ENCODE data around the gene ZSCAN20. TPM values are rescaled to one million over a fixed set of nuclear protein-coding genes. Genes with fewer than 3 reads are reported as not detected.

ZSCAN20 gene
- total and polyA plus RNA-seq, 4 donors, result 0.48 to 2.3 (median 1.3) TPM

DNA sequence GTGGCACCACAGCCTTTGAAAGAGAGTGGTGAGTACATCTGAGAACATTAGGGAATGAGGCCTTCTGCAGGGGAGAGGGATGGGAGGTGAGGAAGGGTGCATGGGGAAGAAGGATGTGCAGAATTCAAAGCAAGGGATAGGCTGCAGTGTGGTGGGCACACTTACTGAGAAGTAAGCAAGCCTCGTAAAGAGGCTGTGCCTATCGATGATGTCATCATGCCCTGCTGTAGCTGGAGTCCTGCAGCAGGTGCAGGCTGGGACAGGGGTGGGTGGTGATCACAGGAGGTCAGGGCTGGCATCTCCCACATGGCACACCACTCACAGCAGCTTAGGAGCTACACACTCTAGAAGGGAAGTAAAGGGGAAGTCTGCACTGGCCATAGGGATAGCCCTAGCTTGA, 16.2 kb downstream of the ZSCAN20 start:
- Histone ChIP-seq H3K4me3 (ENCODE audit: low read depth in 1 of 3, low read length in 3 of 3) (no peak overlapping the region), H3K27ac (ENCODE audit: low read depth in 1 of 2, low read length in 2 of 2) (no peak overlapping the region), H3K4me1 (ENCODE audit: control insufficient read depth in 4 of 4, insufficient read depth in 4 of 4, low read length in 3 of 4) (no peaks in the 10 kb centered on the region), H3K27me3 (ENCODE audit: control insufficient read depth in 4 of 4, insufficient read depth in 4 of 4, low read length in 3 of 4) (no peaks in the 10 kb centered on the region), H3K9ac (ENCODE audit: low read depth in 1 of 2, low read length in 2 of 2) (no peak overlapping the region), H3K36me3 (ENCODE audit: control insufficient read depth in 4 of 4, insufficient read depth in 3 of 4, low read depth in 1 of 4, low read length in 3 of 4) (peaks cover 4 to 42% (median 14%) of the 10 kb centered on the region in 4 donors), H3K9me3 (ENCODE audit: control insufficient read depth in 4 of 4, low read length in 3 of 4) (peaks cover 7 to 17% (median 12%) of the 10 kb centered on the region in 4 donors)
- TF ChIP-seq, protein P1, sequence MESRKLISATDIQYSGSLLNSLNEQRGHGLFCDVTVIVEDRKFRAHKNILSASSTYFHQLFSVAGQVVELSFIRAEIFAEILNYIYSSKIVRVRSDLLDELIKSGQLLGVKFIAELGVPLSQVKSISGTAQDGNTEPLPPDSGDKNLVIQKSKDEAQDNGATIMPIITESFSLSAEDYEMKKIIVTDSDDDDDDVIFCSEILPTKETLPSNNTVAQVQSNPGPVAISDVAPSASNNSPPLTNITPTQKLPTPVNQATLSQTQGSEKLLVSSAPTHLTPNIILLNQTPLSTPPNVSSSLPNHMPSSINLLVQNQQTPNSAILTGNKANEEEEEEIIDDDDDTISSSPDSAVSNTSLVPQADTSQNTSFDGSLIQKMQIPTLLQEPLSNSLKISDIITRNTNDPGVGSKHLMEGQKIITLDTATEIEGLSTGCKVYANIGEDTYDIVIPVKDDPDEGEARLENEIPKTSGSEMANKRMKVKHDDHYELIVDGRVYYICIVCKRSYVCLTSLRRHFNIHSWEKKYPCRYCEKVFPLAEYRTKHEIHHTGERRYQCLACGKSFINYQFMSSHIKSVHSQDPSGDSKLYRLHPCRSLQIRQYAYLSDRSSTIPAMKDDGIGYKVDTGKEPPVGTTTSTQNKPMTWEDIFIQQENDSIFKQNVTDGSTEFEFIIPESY (IDR thresholded peaks at IDR 0.05), result no peak
- TF ChIP-seq NR2F2 (IDR thresholded peaks at IDR 0.05) (no peak), SP1 (IDR thresholded peaks at IDR 0.05) (no peak), FOXA1 (IDR thresholded peaks at IDR 0.05) (no peak), EGR1 (IDR thresholded peaks at IDR 0.05; ENCODE audit: low read depth in 2 of 2) (no peak), FOXA2 (IDR thresholded peaks at IDR 0.05) (no peak), HNF4A (conservative IDR thresholded peaks at IDR 0.05) (no peak)
- TF ChIP-seq, protein P2, sequence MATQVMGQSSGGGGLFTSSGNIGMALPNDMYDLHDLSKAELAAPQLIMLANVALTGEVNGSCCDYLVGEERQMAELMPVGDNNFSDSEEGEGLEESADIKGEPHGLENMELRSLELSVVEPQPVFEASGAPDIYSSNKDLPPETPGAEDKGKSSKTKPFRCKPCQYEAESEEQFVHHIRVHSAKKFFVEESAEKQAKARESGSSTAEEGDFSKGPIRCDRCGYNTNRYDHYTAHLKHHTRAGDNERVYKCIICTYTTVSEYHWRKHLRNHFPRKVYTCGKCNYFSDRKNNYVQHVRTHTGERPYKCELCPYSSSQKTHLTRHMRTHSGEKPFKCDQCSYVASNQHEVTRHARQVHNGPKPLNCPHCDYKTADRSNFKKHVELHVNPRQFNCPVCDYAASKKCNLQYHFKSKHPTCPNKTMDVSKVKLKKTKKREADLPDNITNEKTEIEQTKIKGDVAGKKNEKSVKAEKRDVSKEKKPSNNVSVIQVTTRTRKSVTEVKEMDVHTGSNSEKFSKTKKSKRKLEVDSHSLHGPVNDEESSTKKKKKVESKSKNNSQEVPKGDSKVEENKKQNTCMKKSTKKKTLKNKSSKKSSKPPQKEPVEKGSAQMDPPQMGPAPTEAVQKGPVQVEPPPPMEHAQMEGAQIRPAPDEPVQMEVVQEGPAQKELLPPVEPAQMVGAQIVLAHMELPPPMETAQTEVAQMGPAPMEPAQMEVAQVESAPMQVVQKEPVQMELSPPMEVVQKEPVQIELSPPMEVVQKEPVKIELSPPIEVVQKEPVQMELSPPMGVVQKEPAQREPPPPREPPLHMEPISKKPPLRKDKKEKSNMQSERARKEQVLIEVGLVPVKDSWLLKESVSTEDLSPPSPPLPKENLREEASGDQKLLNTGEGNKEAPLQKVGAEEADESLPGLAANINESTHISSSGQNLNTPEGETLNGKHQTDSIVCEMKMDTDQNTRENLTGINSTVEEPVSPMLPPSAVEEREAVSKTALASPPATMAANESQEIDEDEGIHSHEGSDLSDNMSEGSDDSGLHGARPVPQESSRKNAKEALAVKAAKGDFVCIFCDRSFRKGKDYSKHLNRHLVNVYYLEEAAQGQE (IDR thresholded peaks at IDR 0.05), result no peak
- TF ChIP-seq, protein P3, sequence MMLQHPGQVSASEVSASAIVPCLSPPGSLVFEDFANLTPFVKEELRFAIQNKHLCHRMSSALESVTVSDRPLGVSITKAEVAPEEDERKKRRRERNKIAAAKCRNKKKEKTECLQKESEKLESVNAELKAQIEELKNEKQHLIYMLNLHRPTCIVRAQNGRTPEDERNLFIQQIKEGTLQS (IDR thresholded peaks at IDR 0.05), result no peak
- TF ChIP-seq, protein P4, sequence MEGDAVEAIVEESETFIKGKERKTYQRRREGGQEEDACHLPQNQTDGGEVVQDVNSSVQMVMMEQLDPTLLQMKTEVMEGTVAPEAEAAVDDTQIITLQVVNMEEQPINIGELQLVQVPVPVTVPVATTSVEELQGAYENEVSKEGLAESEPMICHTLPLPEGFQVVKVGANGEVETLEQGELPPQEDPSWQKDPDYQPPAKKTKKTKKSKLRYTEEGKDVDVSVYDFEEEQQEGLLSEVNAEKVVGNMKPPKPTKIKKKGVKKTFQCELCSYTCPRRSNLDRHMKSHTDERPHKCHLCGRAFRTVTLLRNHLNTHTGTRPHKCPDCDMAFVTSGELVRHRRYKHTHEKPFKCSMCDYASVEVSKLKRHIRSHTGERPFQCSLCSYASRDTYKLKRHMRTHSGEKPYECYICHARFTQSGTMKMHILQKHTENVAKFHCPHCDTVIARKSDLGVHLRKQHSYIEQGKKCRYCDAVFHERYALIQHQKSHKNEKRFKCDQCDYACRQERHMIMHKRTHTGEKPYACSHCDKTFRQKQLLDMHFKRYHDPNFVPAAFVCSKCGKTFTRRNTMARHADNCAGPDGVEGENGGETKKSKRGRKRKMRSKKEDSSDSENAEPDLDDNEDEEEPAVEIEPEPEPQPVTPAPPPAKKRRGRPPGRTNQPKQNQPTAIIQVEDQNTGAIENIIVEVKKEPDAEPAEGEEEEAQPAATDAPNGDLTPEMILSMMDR (IDR thresholded peaks at IDR 0.05; ENCODE audit: low read depth, low read length, missing input control), result no peak
- WGBS, result 95% methylated on average over 2 of the region's 2 CpGs
- no peak for DNase-seq (ENCODE audit: low spot score)

DNA sequence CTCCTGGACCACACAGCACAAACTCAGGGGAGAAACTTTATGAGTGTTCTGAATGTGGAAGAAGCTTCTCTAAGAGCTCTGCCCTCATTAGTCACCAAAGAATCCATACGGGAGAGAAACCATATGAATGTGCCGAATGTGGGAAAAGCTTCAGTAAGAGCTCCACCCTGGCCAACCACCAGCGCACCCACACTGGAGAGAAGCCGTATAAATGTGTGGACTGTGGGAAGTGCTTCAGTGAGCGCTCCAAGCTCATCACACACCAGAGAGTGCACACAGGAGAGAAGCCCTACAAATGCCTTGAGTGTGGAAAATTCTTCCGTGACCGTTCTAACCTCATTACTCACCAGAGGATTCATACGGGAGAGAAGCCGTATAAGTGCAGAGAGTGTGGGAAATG, 22.5 kb downstream of the ZSCAN20 start:
- no peak overlapping the region for H3K27ac ChIP-seq (ENCODE audit: low read depth in 1 of 2, low read length in 2 of 2)
- no peak overlapping the region for H3K9ac ChIP-seq (ENCODE audit: low read depth in 1 of 2, low read length in 2 of 2)
- peaks cover 7 to 38% (median 24%) of the 10 kb centered on the region in 4 donors for H3K36me3 ChIP-seq (ENCODE audit: control insufficient read depth in 4 of 4, insufficient read depth in 3 of 4, low read depth in 1 of 4, low read length in 3 of 4)
- H3K4me3 ChIP-seq (ENCODE audit: low read depth in 1 of 3, low read length in 3 of 3), result peak overlapping the region in 2 of 3 donors; percentile 27 to 53
- H3K9me3 ChIP-seq (ENCODE audit: control insufficient read depth in 4 of 4, low read length in 3 of 4), result peaks cover 20 to 54% (median 41%) of the 10 kb centered on the region in 4 donors
- H3K27me3 ChIP-seq (ENCODE audit: control insufficient read depth in 4 of 4, insufficient read depth in 4 of 4, low read length in 3 of 4), result no peaks in the 10 kb centered on the region
- no peak for DNase-seq (ENCODE audit: low spot score)
- H3K4me1 ChIP-seq (ENCODE audit: control insufficient read depth in 4 of 4, insufficient read depth in 4 of 4, low read length in 3 of 4), result no peaks in the 10 kb centered on the region
- WGBS, result 98% methylated on average over 9 of the region's 9 CpGs
- TF ChIP-seq, protein P4 (IDR thresholded peaks at IDR 0.05; ENCODE audit: low read depth, low read length, missing input control), result no peak
- TF ChIP-seq, protein P5, sequence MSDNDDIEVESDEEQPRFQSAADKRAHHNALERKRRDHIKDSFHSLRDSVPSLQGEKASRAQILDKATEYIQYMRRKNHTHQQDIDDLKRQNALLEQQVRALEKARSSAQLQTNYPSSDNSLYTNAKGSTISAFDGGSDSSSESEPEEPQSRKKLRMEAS (IDR thresholded peaks at IDR 0.05), result no peak
- TF ChIP-seq FOXA1 (IDR thresholded peaks at IDR 0.05) (no peak), SP1 (IDR thresholded peaks at IDR 0.05) (no peak), RXRA (IDR thresholded peaks at IDR 0.05) (no peak), HNF4A (conservative IDR thresholded peaks at IDR 0.05) (no peak), JUND (IDR thresholded peaks at IDR 0.05) (no peak), RAD21 (IDR thresholded peaks at IDR 0.05) (no peak), TAF1 (conservative IDR thresholded peaks at IDR 0.05) (no peak), YY1 (IDR thresholded peaks at IDR 0.05) (no peak), GABPA (IDR thresholded peaks at IDR 0.05 in 1 of 2, conservative IDR thresholded peaks at IDR 0.05 in 1 of 2) (no peak), EGR1 (IDR thresholded peaks at IDR 0.05; ENCODE audit: low read depth in 2 of 2) (no peak), FOXA2 (IDR thresholded peaks at IDR 0.05) (no peak), NR2F2 (IDR thresholded peaks at IDR 0.05) (no peak)
- TF ChIP-seq, protein P2 (IDR thresholded peaks at IDR 0.05), result no peak

All from liver (tissue), 9 donors.